ENCODE data around the gene DENND6B. TPM values are rescaled to one million over a fixed set of nuclear protein-coding genes. Genes with fewer than 3 reads are reported as not detected.
A peak's percentile ranks its signal among the peaks of the same experiment; 100 is the strongest.

DENND6B gene
- total and polyA plus RNA-seq, 4 donors: 0.86 to 1.2 (median 1.1) TPM

DNA sequence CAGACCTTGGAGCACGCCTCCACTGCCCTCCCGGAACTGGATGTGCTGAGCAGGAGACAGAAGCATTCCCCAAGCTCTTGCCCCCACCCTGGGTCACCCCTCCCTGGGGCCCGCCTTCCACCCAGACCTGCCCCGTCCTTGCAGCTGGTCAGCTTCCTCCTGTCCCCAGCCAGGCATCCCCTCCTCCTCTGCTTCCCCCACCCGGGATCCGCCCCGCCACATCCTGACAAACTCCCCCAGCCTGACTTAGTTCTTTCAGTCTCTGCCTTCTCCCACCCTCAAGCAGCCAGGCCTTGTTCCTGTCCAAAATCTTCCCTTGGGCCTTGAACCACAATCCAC, 18.2 kb downstream of the DENND6B start:
- peak overlapping the region; percentile 66 to 77 for H3K27ac ChIP-seq (ENCODE audit: low read depth in 1 of 2, low read length in 2 of 2)
- H3K36me3 ChIP-seq (ENCODE audit: control insufficient read depth in 4 of 4, insufficient read depth in 3 of 4, low read depth in 1 of 4, low read length in 3 of 4): no peaks in the 10 kb centered on the region
- peaks cover 8 to 46% (median 25%) of the 10 kb centered on the region in 4 donors for H3K4me1 ChIP-seq (ENCODE audit: control insufficient read depth in 4 of 4, insufficient read depth in 4 of 4, low read length in 3 of 4)
- DNase-seq (ENCODE audit: low spot score): no peak
- H3K9ac ChIP-seq (ENCODE audit: low read depth in 1 of 2, low read length in 2 of 2): no peak overlapping the region
- no peak overlapping the region for H3K4me3 ChIP-seq (ENCODE audit: low read depth in 1 of 3, low read length in 3 of 3)
- H3K27me3 ChIP-seq (ENCODE audit: control insufficient read depth in 4 of 4, insufficient read depth in 4 of 4, low read length in 3 of 4): no peaks in the 10 kb centered on the region
- H3K9me3 ChIP-seq (ENCODE audit: control insufficient read depth in 4 of 4, low read length in 3 of 4): no peaks in the 10 kb centered on the region
- no peak for TF ChIP-seq TAF1 (conservative IDR thresholded peaks at IDR 0.05)
- no peak for TF ChIP-seq GABPA (IDR thresholded peaks at IDR 0.05 in 1 of 2, conservative IDR thresholded peaks at IDR 0.05 in 1 of 2)
- peak; percentile 29 for TF ChIP-seq NR2F2 (IDR thresholded peaks at IDR 0.05)
- TF ChIP-seq FOXA2 (IDR thresholded peaks at IDR 0.05): no peak
- no peak for TF ChIP-seq SP1 (IDR thresholded peaks at IDR 0.05)
- TF ChIP-seq, protein P1, sequence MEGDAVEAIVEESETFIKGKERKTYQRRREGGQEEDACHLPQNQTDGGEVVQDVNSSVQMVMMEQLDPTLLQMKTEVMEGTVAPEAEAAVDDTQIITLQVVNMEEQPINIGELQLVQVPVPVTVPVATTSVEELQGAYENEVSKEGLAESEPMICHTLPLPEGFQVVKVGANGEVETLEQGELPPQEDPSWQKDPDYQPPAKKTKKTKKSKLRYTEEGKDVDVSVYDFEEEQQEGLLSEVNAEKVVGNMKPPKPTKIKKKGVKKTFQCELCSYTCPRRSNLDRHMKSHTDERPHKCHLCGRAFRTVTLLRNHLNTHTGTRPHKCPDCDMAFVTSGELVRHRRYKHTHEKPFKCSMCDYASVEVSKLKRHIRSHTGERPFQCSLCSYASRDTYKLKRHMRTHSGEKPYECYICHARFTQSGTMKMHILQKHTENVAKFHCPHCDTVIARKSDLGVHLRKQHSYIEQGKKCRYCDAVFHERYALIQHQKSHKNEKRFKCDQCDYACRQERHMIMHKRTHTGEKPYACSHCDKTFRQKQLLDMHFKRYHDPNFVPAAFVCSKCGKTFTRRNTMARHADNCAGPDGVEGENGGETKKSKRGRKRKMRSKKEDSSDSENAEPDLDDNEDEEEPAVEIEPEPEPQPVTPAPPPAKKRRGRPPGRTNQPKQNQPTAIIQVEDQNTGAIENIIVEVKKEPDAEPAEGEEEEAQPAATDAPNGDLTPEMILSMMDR (IDR thresholded peaks at IDR 0.05; ENCODE audit: low read depth, low read length, missing input control): no peak
- WGBS: 61% methylated on average over 7 of the region's 7 CpGs

DNA sequence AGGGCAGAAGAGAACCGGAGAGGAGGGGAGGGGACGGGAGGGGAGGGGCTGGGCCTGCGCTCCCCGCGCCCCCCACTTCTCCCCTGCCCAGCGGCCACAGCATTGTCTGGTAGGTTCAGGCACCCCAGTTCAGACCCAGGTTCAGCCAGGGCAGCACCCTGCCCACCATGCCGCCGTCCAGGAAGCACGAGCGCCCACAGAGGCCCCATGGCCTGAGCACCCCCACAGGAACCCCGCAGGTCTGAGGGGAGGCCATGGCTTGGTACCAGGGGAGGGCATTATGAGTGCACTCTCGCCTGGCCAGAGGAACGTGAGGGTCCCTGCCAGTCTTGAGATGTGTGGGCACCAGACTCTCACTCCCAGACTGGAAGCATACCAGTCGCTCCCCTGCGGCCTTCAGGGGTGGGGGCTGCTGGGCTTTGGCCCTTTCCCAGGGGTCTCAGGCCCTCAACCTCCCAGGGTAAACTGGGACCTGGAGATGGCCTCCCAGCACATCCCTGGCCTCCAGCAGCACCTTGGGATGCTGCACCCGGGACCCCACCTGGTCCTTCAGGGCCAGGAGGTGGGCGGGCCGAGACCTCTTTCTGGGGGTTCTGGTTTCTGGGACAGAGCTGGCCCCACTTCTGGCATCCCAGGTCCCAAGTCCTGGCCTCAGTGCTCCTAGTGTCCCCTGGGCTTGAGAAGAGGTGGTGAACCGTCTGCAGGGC, 18.8 kb downstream of the DENND6B start:
- no peaks in the 10 kb centered on the region for H3K36me3 ChIP-seq (ENCODE audit: control insufficient read depth in 4 of 4, insufficient read depth in 3 of 4, low read depth in 1 of 4, low read length in 3 of 4)
- H3K9me3 ChIP-seq (ENCODE audit: control insufficient read depth in 4 of 4, low read length in 3 of 4): no peaks in the 10 kb centered on the region
- H3K4me1 ChIP-seq (ENCODE audit: control insufficient read depth in 4 of 4, insufficient read depth in 4 of 4, low read length in 3 of 4): peaks cover 13 to 51% (median 30%) of the 10 kb centered on the region in 4 donors
- WGBS: 59% methylated on average over 19 of the region's 19 CpGs
- no peak overlapping the region for H3K9ac ChIP-seq (ENCODE audit: low read depth in 1 of 2, low read length in 2 of 2)
- DNase-seq (ENCODE audit: low spot score): no peak
- H3K27ac ChIP-seq (ENCODE audit: low read depth in 1 of 2, low read length in 2 of 2): peak overlapping the region; percentile 66 to 77
- TF ChIP-seq FOXA2 (IDR thresholded peaks at IDR 0.05) (no peak), HNF4G (IDR thresholded peaks at IDR 0.05) (no peak), EGR1 (IDR thresholded peaks at IDR 0.05; ENCODE audit: low read depth in 2 of 2) (no peak), TAF1 (conservative IDR thresholded peaks at IDR 0.05) (no peak), RAD21 (IDR thresholded peaks at IDR 0.05) (no peak), GABPA (IDR thresholded peaks at IDR 0.05 in 1 of 2, conservative IDR thresholded peaks at IDR 0.05 in 1 of 2) (no peak), FOXA1 (IDR thresholded peaks at IDR 0.05) (no peak), YY1 (IDR thresholded peaks at IDR 0.05) (no peak), HNF4A (conservative IDR thresholded peaks at IDR 0.05) (no peak), JUND (IDR thresholded peaks at IDR 0.05) (no peak)
- TF ChIP-seq, protein P2, sequence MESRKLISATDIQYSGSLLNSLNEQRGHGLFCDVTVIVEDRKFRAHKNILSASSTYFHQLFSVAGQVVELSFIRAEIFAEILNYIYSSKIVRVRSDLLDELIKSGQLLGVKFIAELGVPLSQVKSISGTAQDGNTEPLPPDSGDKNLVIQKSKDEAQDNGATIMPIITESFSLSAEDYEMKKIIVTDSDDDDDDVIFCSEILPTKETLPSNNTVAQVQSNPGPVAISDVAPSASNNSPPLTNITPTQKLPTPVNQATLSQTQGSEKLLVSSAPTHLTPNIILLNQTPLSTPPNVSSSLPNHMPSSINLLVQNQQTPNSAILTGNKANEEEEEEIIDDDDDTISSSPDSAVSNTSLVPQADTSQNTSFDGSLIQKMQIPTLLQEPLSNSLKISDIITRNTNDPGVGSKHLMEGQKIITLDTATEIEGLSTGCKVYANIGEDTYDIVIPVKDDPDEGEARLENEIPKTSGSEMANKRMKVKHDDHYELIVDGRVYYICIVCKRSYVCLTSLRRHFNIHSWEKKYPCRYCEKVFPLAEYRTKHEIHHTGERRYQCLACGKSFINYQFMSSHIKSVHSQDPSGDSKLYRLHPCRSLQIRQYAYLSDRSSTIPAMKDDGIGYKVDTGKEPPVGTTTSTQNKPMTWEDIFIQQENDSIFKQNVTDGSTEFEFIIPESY (IDR thresholded peaks at IDR 0.05): no peak
- TF ChIP-seq, protein P3, sequence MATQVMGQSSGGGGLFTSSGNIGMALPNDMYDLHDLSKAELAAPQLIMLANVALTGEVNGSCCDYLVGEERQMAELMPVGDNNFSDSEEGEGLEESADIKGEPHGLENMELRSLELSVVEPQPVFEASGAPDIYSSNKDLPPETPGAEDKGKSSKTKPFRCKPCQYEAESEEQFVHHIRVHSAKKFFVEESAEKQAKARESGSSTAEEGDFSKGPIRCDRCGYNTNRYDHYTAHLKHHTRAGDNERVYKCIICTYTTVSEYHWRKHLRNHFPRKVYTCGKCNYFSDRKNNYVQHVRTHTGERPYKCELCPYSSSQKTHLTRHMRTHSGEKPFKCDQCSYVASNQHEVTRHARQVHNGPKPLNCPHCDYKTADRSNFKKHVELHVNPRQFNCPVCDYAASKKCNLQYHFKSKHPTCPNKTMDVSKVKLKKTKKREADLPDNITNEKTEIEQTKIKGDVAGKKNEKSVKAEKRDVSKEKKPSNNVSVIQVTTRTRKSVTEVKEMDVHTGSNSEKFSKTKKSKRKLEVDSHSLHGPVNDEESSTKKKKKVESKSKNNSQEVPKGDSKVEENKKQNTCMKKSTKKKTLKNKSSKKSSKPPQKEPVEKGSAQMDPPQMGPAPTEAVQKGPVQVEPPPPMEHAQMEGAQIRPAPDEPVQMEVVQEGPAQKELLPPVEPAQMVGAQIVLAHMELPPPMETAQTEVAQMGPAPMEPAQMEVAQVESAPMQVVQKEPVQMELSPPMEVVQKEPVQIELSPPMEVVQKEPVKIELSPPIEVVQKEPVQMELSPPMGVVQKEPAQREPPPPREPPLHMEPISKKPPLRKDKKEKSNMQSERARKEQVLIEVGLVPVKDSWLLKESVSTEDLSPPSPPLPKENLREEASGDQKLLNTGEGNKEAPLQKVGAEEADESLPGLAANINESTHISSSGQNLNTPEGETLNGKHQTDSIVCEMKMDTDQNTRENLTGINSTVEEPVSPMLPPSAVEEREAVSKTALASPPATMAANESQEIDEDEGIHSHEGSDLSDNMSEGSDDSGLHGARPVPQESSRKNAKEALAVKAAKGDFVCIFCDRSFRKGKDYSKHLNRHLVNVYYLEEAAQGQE (IDR thresholded peaks at IDR 0.05): no peak
- TF ChIP-seq, protein P4, sequence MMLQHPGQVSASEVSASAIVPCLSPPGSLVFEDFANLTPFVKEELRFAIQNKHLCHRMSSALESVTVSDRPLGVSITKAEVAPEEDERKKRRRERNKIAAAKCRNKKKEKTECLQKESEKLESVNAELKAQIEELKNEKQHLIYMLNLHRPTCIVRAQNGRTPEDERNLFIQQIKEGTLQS (IDR thresholded peaks at IDR 0.05): no peak
- H3K27me3 ChIP-seq (ENCODE audit: control insufficient read depth in 4 of 4, insufficient read depth in 4 of 4, low read length in 3 of 4): no peaks in the 10 kb centered on the region
- no peak overlapping the region for H3K4me3 ChIP-seq (ENCODE audit: low read depth in 1 of 3, low read length in 3 of 3)

Data from liver (tissue), 9 donors.